WTC11 (cell line): ENCODE results near the gene LRRC28. TPM values are rescaled to one million over a fixed set of nuclear protein-coding genes. Genes with fewer than 3 reads are reported as not detected.

Source experiments
- ATAC-seq: fragments of 200-7000 bp; cut with Tn5 transposase; 2 replicates; pipeline ENCODE4 v1.10.0; 2021; ENCODE audit warnings: mild to moderate bottlenecking, moderate library complexity
- CTCF ChIA-PET: fragments of 300-600 bp; sonication (Branson Sonifier 250); formaldehyde crosslinking; loops from one replicate; lab custom pipeline; 2021; ENCODE audit warnings: antibody characterized with exemption; lab: Charles Lee
- POLR2A ChIA-PET: fragments of 350-600 bp; sonication (Branson Sonifier 250); formaldehyde crosslinking; loops from one replicate; lab custom pipeline; 2021; ENCODE audit warnings: antibody characterized with exemption; lab: Charles Lee
- DNase-seq: peaks from one replicate; pipeline ENCODE4 v3.0.0; 2021; ENCODE audit warnings: low spot score
- H3K27ac Mint-ChIP-seq: 2 replicates; pipeline ENCODE4 v1.8.0; 2021; ENCODE audit warnings: mixed read lengths
- H3K27me3 Mint-ChIP-seq: 2 replicates; pipeline ENCODE4 v1.8.0; 2021; ENCODE audit warnings: low read depth, mild to moderate bottlenecking, moderate library complexity, mixed read lengths
- H3K36me3 Mint-ChIP-seq: 2 replicates; pipeline ENCODE4 v1.8.0; 2021; ENCODE audit warnings: mixed read lengths
- H3K4me1 Mint-ChIP-seq: 2 replicates; pipeline ENCODE4 v1.8.0; 2022; ENCODE audit warnings: mixed read lengths
- H3K4me3 Mint-ChIP-seq: 2 replicates; pipeline ENCODE4 v1.8.0; 2021; ENCODE audit warnings: mild to moderate bottlenecking, moderate library complexity, mixed read lengths
- H3K9me3 Mint-ChIP-seq: 2 replicates; pipeline ENCODE4 v1.8.0; 2021; ENCODE audit warnings: mixed read lengths
- AFF4 ChIP-seq: sonication (generic); formaldehyde crosslinking; IDR thresholded peaks from 2 replicates; pipeline ENCODE4 v1.8.1; 2023; ENCODE audit warnings: mild to moderate bottlenecking, missing genetic modification reagents, borderline replicate concordance
- ARID4B ChIP-seq: sonication (generic); formaldehyde crosslinking; IDR thresholded peaks from 2 replicates; pipeline ENCODE4 v1.8.0; 2023; ENCODE audit warnings: missing genetic modification reagents, mild to moderate bottlenecking, borderline replicate concordance
- ATF6 ChIP-seq: sonication (generic); formaldehyde crosslinking; IDR thresholded peaks from 2 replicates; pipeline ENCODE4 v1.8.1; 2023; ENCODE audit warnings: mild to moderate bottlenecking, missing genetic modification reagents
- E2F1 ChIP-seq: sonication (generic); formaldehyde crosslinking; IDR thresholded peaks from 2 replicates; pipeline ENCODE4 v1.8.0; 2022; ENCODE audit warnings: mild to moderate bottlenecking, missing genetic modification reagents
- IRF1 ChIP-seq: sonication (generic); formaldehyde crosslinking; IDR thresholded peaks from 2 replicates; pipeline ENCODE4 v1.8.0; 2023; ENCODE audit warnings: missing genetic modification reagents
- JAZF1 ChIP-seq: fragments of 250-450 bp; sonication (Bioruptor Pico); IDR thresholded peaks from 2 replicates; pipeline ENCODE4 v1.9.0; 2021; ENCODE audit warnings: moderate library complexity, mild to moderate bottlenecking, inconsistent platforms
- JUN ChIP-seq: sonication (generic); formaldehyde crosslinking; IDR thresholded peaks from 2 replicates; pipeline ENCODE4 v1.8.0; 2023; ENCODE audit warnings: mild to moderate bottlenecking, missing genetic modification reagents
- NR1H2 ChIP-seq: sonication (generic); formaldehyde crosslinking; IDR thresholded peaks from 2 replicates; pipeline ENCODE4 v1.9.0; 2021; ENCODE audit warnings: mild to moderate bottlenecking, moderate library complexity, missing genetic modification reagents
- NR2C2 ChIP-seq: sonication (generic); formaldehyde crosslinking; IDR thresholded peaks from 2 replicates; pipeline ENCODE4 v1.8.0; 2022; ENCODE audit warnings: mild to moderate bottlenecking, missing genetic modification reagents
- NR3C1 ChIP-seq: sonication (generic); formaldehyde crosslinking; conservative IDR thresholded peaks from 2 replicates; pipeline ENCODE4 v1.8.1; 2023; ENCODE audit warnings: low read depth, mild to moderate bottlenecking, missing genetic modification reagents
- TEAD1 ChIP-seq: sonication (generic); formaldehyde crosslinking; IDR thresholded peaks from 2 replicates; pipeline ENCODE4 v1.8.0; 2022; ENCODE audit warnings: mild to moderate bottlenecking, missing genetic modification reagents
- TP53 ChIP-seq: sonication (generic); formaldehyde crosslinking; IDR thresholded peaks from 2 replicates; pipeline ENCODE4 v1.8.1; 2023; ENCODE audit warnings: mild to moderate bottlenecking, missing genetic modification reagents
- ZNF512 ChIP-seq: sonication (generic); formaldehyde crosslinking; IDR thresholded peaks from 2 replicates; pipeline ENCODE4 v1.8.1; 2022; ENCODE audit warnings: missing genetic modification reagents, borderline replicate concordance
- ZNF671 ChIP-seq: fragments of 250-450 bp; sonication (Bioruptor Pico); IDR thresholded peaks from 2 replicates; pipeline ENCODE4 v1.8.0; 2021; ENCODE audit warnings: mild to moderate bottlenecking
- ZSCAN18 ChIP-seq: fragments of 250-450 bp; sonication (Bioruptor Pico); IDR thresholded peaks from 2 replicates; pipeline ENCODE4 v2.1.2; 2022; ENCODE audit warnings: mild to moderate bottlenecking, moderate library complexity
- total RNA-seq: library from RNA; stranded (reverse); gene quantifications from 3 replicates; pipeline ENCODE4 v1.2.3, GENCODE V29; 2021

Gene LRRC28
- total RNA-seq, 1 experiment from 2014 or later, result 18.4 TPM

- TF ChIP-seq ZNF671 (CRISPR knock-in tag) (no peak), TP53 (CRISPR knock-in tag) (no peak), JAZF1 (CRISPR knock-in tag) (no peak), ATF6 (no peak), JUN (no peak)
Measured at GRCh38 chr15:99429681-99430081, 178.4 kb downstream of the LRRC28 start (continued).

GRCh38 chr15:99430881-99431401, 179.7 kb downstream of the LRRC28 start:
- POLR2A ChIA-PET, result no interaction called here
- Mint-ChIP-seq H3K27ac (no peak overlapping the region), H3K4me3 (no peak overlapping the region), H3K4me1 (peaks cover 9% of the 10 kb centered on the region), H3K36me3 (no peaks in the 10 kb centered on the region), H3K9me3 (no peaks in the 10 kb centered on the region), H3K27me3 (no peaks in the 10 kb centered on the region)
- TF ChIP-seq E2F1 (CRISPR knock-in tag) (no peak), ZNF512 (CRISPR knock-in tag) (no peak), NR1H2 (CRISPR knock-in tag) (no peak), ZSCAN18 (CRISPR knock-in tag) (no peak), ARID4B (CRISPR knock-in tag) (no peak), NR3C1 (CRISPR knock-in tag) (no peak)
- peak; percentile 3 for DNase-seq
- CTCF ChIA-PET, result interaction anchor here (1.2 kb wide), 1 partner anchor 273 kb away, joined by 5 read pairs; no protein-coding TSS in a partner anchor
- ATAC-seq, result no peak

- no peak overlapping the region for H3K27ac Mint-ChIP-seq
- TF ChIP-seq IRF1 (CRISPR knock-in tag) (no peak), TEAD1 (CRISPR knock-in tag) (no peak), NR2C2 (no peak), AFF4 (CRISPR knock-in tag) (no peak)
- TF ChIP-seq, all 79 proteins: peak for 0
- POLR2A ChIA-PET, result no interaction called here
- DNase-seq (no peak), ATAC-seq (no peak)
- no peaks in the 10 kb centered on the region for H3K9me3 Mint-ChIP-seq
- H3K36me3 Mint-ChIP-seq, result no peaks in the 10 kb centered on the region
- H3K27me3 Mint-ChIP-seq, result no peaks in the 10 kb centered on the region
- H3K4me1 Mint-ChIP-seq, result peaks cover 9% of the 10 kb centered on the region
- no peak overlapping the region for H3K4me3 Mint-ChIP-seq
- CTCF ChIA-PET, result no interaction called here
Measured at GRCh38 chr15:99431661-99432091, 180.4 kb downstream of the LRRC28 start.
